Left lung (tissue), 14 donors: ENCODE data around the gene APOBEC3A. TPM values are rescaled to one million over a fixed set of nuclear protein-coding genes. Genes with fewer than 3 reads are reported as not detected.

Experiments
- ATAC-seq: fragments of 200-7000 bp; cut with Tn5 transposase; one replicate; pipeline ENCODE4 v1.9.1; 2020; ENCODE audit warnings: moderate library complexity
- DNase-seq, 4 donors: peaks; one replicate each; pipeline ENCODE4 v3.0.0-alpha.2; 2013 to 2020
- H3K27ac ChIP-seq, 2 donors: fragments of 200-600 bp; sonication (generic) in 1 of 2; one replicate each; pipeline versions ENCODE4 v1.5.0 to v1.8.0; 2020 to 2021
- H3K27me3 ChIP-seq, 2 donors: fragments of 200-600 bp; sonication (generic) in 1 of 2; one replicate each; pipeline versions ENCODE4 v1.5.0 to v1.8.0; 2020 to 2021
- H3K36me3 ChIP-seq, 2 donors: fragments of 200-600 bp; sonication (generic) in 1 of 2; one replicate each; pipeline versions ENCODE4 v1.5.0 to v1.8.0; 2020 to 2021
- H3K4me1 ChIP-seq, 2 donors: fragments of 200-600 bp; one replicate each; pipeline ENCODE4 v1.8.0; 2021
- H3K4me3 ChIP-seq, 2 donors: fragments of 200-600 bp; sonication (generic) in 1 of 2; one replicate each; pipeline versions ENCODE4 v1.5.0 to v1.8.0; 2020 to 2021; ENCODE audit warnings: mild to moderate bottlenecking in 1 of 2
- H3K9me3 ChIP-seq, 2 donors: fragments of 200-600 bp; sonication (generic) in 1 of 2; one replicate each; pipeline versions ENCODE4 v1.5.0 to v1.8.0; 2020 to 2021
- intact Hi-C, 2 donors: fragments of 100-400 bp; cut with DNase I; formaldehyde crosslinking; loops; one replicate each; pipeline versions ENCODE4 v1.11.2 to v1.14.2; 2022
- long read RNA-seq, 12 donors: library from polyadenylated mRNA in 2 of 12; unstranded in 2 of 12; transcript quantifications; one replicate each; pipeline ENCODE4 v2.0.0 and lab custom pipeline, GENCODE V29; 2019 to 2026
- polyA plus RNA-seq, 6 donors: library from polyadenylated mRNA; unstranded; fragments of 120-200 nt; gene quantifications; one replicate each; pipeline ENCODE4 v1.2.1, GENCODE V29; 2013; ENCODE audit not compliant: insufficient read length in 6 of 6
- total RNA-seq, 2 donors: library from RNA; stranded (reverse); fragmentation: NEBNext Ultra II Directional; extraction: Animal tissue kit (Norgen Biotek cat#: 25700); gene quantifications; one replicate each; pipeline ENCODE4 v1.2.1, GENCODE V29; 2021
- TF ChIP-seq, protein P1 (sequence below), 2 donors: fragments of 200-600 bp; sonication (generic) in 1 of 2; IDR thresholded peaks; one replicate each; pipeline versions ENCODE4 v1.5.0 to v1.8.0; 2021; ENCODE audit warnings: antibody characterized with exemption in 2 of 2
- donor health status: DM: no; HTN: yes; CAD: no.
- donor health status: DM: no; HTN: no; CAD: no.

APOBEC3A gene
- total RNA-seq (10 to 100 TPM in 1 of 2 donors, 1 to 10 TPM in 1; 2.4 to 25.5 TPM), polyA plus RNA-seq (under 1 TPM in 3 of 6 donors, not detected in 3; 0.38 to 0.52 (median 0.41) TPM)
- long read RNA-seq, donor 1, result 0 reads
- long read RNA-seq, donor 2, partial matches to known transcripts, result 59 of 59 reads
- long read RNA-seq, donor 2, other reads (novel, unspliced or antisense), result 0 of 59 reads
- long read RNA-seq, donor 3, result 0 reads
- long read RNA-seq, donor 4, partial matches to known transcripts, result 1 of 2 reads
- long read RNA-seq, donor 4, other reads (novel, unspliced or antisense), result 0 of 2 reads
- long read RNA-seq, donor 5, result 0 reads
- long read RNA-seq, donor 6, result 0 reads
- long read RNA-seq, donor 7, result 0 reads
- long read RNA-seq, donor 8, result 0 reads
- long read RNA-seq, donor 9, result 0 reads
- long read RNA-seq, donor 10, transcript APOBEC3A-201 (5 exons, 1,444 nt), result major isoform, 8 of 15 reads
- long read RNA-seq, donor 10, partial matches to known transcripts, result 1 of 15 reads
- long read RNA-seq, donor 10, other reads (novel, unspliced or antisense), result 3 of 15 reads
- long read RNA-seq, donor 11, result 0 reads
- long read RNA-seq, donor 12, result 0 reads

DNA sequence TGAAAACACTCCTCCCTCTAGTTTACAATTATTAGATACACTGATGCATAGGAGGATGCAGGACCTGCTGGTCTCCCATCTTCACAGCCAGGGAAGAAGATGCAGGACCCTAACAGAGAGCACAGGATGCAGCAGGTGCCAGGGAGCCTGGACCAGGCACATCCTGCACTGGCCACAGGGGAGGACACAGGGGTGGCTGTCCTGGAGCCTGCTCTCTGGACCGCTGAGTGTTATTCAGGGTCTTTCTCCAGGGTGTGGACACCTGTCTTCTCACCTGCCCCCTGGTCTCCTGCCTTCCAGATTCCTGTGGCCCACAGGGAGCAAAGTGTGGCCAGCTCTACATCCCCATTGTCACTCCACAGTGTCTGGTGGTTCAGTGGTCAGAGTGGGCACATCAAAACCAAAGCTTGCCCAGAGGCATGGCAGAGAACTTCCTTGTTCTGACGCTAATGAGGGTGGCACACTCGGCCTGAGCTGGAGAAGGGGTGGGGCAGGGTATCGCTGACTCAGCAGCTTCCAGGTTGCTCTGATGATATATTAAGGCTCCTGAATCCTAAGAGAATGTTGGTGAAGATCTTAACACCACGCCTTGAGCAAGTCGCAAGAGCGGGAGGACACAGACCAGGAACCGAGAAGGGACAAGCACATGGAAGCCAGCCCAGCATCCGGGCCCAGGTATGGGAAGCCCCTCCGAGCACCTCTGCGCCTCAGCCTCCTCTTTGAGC lies at the start of gene APOBEC3A:
Gene APOBEC3A (plus strand): TSS at position 564 of the 725 bp plus-strand sequence. CDS start 83 bp downstream, at position 647.
- no peaks in the 10 kb centered on the region for H3K27me3 ChIP-seq
- no peaks in the 10 kb centered on the region for H3K9me3 ChIP-seq
- no peak within 1 kb of the TSS for H3K4me3 ChIP-seq
- intact Hi-C loops, result no loop called here
- peak; percentile 58 for ATAC-seq
- peak in 2 of 4 donors; percentile 78 to 84 for DNase-seq
- H3K4me1 ChIP-seq, result peaks cover 0 to 63% of the 10 kb centered on the region in 2 donors
- peak within 1 kb of the TSS in 1 of 2 donors; percentile 76 for H3K27ac ChIP-seq
- TF ChIP-seq, protein P1, sequence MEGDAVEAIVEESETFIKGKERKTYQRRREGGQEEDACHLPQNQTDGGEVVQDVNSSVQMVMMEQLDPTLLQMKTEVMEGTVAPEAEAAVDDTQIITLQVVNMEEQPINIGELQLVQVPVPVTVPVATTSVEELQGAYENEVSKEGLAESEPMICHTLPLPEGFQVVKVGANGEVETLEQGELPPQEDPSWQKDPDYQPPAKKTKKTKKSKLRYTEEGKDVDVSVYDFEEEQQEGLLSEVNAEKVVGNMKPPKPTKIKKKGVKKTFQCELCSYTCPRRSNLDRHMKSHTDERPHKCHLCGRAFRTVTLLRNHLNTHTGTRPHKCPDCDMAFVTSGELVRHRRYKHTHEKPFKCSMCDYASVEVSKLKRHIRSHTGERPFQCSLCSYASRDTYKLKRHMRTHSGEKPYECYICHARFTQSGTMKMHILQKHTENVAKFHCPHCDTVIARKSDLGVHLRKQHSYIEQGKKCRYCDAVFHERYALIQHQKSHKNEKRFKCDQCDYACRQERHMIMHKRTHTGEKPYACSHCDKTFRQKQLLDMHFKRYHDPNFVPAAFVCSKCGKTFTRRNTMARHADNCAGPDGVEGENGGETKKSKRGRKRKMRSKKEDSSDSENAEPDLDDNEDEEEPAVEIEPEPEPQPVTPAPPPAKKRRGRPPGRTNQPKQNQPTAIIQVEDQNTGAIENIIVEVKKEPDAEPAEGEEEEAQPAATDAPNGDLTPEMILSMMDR (IDR thresholded peaks at IDR 0.05), result no peak
- no peaks in the 10 kb centered on the region for H3K36me3 ChIP-seq

DNA sequence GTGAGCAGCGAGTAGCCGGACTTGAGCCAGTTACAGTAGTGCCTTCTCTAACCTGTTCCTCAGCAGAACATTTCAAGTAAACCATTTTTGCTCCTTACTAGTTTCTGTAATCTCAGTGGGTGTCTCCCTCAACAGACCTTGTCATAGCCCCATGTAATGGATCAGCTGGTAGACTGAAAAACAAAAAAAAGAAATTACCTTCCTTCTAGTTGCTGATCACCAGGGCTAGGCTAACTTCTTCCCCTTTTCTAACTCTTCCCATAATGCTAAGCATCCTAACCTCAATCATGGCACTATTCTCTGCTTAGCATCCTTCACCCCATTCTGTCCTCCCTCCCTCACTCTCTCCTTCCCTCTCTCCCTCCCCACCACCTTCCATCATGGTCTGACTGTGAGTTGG lies 49.6 kb upstream of the APOBEC3A start:
- TF ChIP-seq, protein P1 (IDR thresholded peaks at IDR 0.05), result no peak
- Histone ChIP-seq H3K4me1 (no peaks in the 10 kb centered on the region), H3K9me3 (no peaks in the 10 kb centered on the region), H3K27ac (no peak overlapping the region), H3K4me3 (no peak overlapping the region), H3K27me3 (peaks cover 0 to 23% of the 10 kb centered on the region in 2 donors), H3K36me3 (no peaks in the 10 kb centered on the region)
- no peak for ATAC-seq
- no peak for DNase-seq
- intact Hi-C loops, result no loop called here

DNA sequence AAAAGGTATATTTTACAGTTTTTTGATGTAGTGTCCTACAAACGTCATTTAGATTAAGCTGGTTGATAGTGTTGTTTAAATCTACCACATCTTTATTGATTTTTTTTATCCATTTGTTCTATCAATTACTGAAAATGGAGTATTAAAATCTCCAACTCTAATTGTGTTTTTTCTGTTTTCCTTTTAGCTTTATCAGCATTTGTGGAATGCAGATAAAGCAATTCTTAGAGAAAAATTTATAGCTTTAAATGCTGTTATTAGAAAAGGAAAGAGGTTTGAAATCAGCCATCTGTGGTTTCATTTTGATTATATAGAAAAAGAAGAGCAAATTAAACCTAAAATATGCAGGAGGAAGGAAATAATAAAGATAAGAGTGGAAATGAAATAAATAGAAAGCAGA lies 46.0 kb upstream of the APOBEC3A start:
- H3K27me3 ChIP-seq, result peaks cover 0 to 25% of the 10 kb centered on the region in 2 donors
- H3K4me3 ChIP-seq, result no peak overlapping the region
- H3K9me3 ChIP-seq, result no peaks in the 10 kb centered on the region
- intact Hi-C loops, result no loop called here
- ATAC-seq (no peak), DNase-seq (no peak)
- H3K27ac ChIP-seq, result no peak overlapping the region
- no peaks in the 10 kb centered on the region for H3K36me3 ChIP-seq
- no peaks in the 10 kb centered on the region for H3K4me1 ChIP-seq
- TF ChIP-seq, protein P1 (IDR thresholded peaks at IDR 0.05), result no peak

DNA sequence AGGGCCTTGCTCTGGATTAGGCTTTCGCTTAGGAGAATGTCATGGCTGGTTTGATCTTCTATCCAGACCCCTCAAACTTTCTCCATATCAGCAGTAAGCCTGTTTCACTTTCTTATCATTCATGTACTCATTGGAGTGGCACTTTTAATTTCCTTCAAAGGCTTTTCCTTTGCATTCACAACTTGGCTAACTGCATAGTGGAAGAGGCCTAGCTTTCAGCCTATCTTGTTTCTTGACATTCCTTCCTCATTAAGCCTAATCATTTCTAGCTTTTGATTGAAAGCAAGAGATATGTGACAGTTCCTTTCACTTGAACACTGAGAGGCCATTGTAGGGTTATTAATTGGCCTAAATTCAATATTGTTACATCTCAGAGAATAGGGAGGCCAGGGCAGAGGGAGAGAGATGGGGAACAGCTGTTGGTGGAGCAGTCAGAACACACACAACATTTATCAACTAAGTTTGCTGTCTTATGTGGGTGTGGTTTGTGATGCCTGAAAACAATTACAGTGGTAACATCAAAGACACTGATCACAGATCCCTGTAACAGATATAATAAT lies 37.7 kb upstream of the APOBEC3A start:
- DNase-seq, result peak in 1 of 4 donors; percentile 65
- Histone ChIP-seq H3K36me3 (no peaks in the 10 kb centered on the region), H3K27ac (no peak overlapping the region), H3K4me1 (peaks cover 4 to 12% of the 10 kb centered on the region in 2 donors), H3K4me3 (no peak overlapping the region), H3K27me3 (peaks cover 0 to 26% of the 10 kb centered on the region in 2 donors), H3K9me3 (no peaks in the 10 kb centered on the region)
- intact Hi-C loops, result no loop called here
- TF ChIP-seq, protein P1 (IDR thresholded peaks at IDR 0.05), result no peak
- ATAC-seq, result no peak
